Muscle of leg (tissue), 11 donors: ENCODE results near the gene SLC7A8. TPM values are rescaled to one million over a fixed set of nuclear protein-coding genes. Genes with fewer than 3 reads are reported as not detected.

Experiments
- DNase-seq: peaks from one replicate; pipeline ENCODE4 v3.0.0; 2013
- H3K27ac ChIP-seq: one replicate; pipeline ENCODE4 v1.5.1; 2013; ENCODE audit warnings: mild to moderate bottlenecking, low read length, control low read depth
- H3K27me3 ChIP-seq: one replicate; pipeline ENCODE4 v1.6.1; 2013; ENCODE audit warnings: low read length; ENCODE audit not compliant: control insufficient read depth, insufficient read depth
- H3K36me3 ChIP-seq: one replicate; pipeline ENCODE4 v1.6.1; 2013; ENCODE audit warnings: low read length; ENCODE audit not compliant: control insufficient read depth, insufficient read depth
- H3K4me1 ChIP-seq: one replicate; pipeline ENCODE4 v1.6.1; 2013; ENCODE audit warnings: low read length; ENCODE audit not compliant: control insufficient read depth, insufficient read depth
- H3K4me3 ChIP-seq: one replicate; pipeline ENCODE4 v1.5.1; 2013; ENCODE audit warnings: low read length, control low read depth
- H3K9me3 ChIP-seq: replicated peaks from 2 replicates; pipeline ENCODE4 v1.6.1; 2013; ENCODE audit warnings: low read depth, low read length; ENCODE audit not compliant: control insufficient read depth
- WGBS: methylation state at CpG from one replicate; pipeline ENCODE4 v1.1.5; 2013; ENCODE audit warnings: missing lambda C conversion rate; ENCODE audit not compliant: insufficient coverage; 5-methylcytosine and 5-hydroxymethylcytosine counted together
- polyA plus RNA-seq, 8 donors: library from polyadenylated mRNA; unstranded; fragments of 120-200 nt; gene quantifications; one replicate each; pipeline versions ENCODE4 v1.2.1 to v1.2.3, GENCODE V29; 2013; ENCODE audit warnings: inconsistent platforms in 1 of 8, low replicate concordance in 1 of 8; ENCODE audit not compliant: insufficient read length in 8 of 8, insufficient read depth in 1 of 8
- total RNA-seq: library from RNA; stranded (reverse); fragments of 120-200 nt; gene quantifications from one replicate; pipeline ENCODE4 v1.2.4, GENCODE V29; 2013

Gene SLC7A8
- total and polyA plus RNA-seq, 9 donors = 2.6 to 10.6 (median 4.6) TPM

DNA sequence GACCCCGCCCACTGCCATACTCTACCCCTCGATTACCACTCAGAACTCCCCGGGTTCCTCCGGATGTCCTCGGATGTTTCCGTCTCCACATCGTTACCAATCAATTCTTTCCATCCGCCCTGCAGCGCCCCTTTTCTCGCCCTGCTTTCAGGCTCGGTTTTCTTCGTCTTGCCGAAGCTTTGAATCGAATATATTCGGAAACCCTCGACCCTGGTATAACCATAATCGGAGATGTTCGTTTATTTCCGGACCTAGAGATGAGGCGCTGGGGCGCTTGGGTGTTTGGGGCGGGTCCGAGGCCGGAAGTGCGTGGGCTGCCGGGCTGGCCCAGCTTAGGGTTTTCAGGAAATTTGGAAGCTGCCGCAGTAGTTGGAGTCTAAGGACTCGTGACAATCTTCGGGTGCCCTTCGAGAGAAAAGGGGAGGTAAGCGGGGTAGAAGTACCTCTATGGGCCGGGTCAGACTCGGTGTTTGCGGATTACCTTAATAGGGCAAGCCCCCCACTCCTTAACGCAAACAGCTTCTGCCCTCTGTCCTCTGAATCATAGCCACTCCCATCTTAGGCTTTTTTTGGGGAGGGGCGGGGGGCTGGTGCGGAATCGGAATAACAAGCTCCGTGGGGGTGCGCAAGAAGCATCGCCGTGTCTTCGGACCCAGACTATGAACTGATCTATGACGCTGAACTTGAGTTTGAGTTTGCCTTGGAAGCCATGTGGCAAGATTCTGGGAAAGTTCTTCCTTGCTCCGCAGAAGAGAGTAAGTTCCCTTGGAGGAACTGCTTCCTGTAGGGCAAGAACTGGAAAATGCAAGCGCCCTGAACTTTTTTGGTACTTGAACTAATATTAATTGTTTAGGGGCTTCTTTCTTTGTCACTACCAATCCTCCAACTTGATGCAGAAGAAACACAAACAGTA is 88.0 kb downstream of the SLC7A8 start, which contains the start of gene C14orf119:
TSS of gene C14orf119 (plus strand) at position 310 of the 913 bp plus-strand sequence. CDS start 2,154 bp downstream, outside the sequence.
- WGBS = 0% methylated on average over 39 of the region's 46 CpGs
- Histone ChIP-seq H3K4me1 (peaks cover 9% of the 10 kb centered on the region), H3K9me3 (no peaks in the 10 kb centered on the region), H3K36me3 (peaks cover 26% of the 10 kb centered on the region), H3K27ac (peak within 1 kb of the TSS; percentile 100), H3K4me3 (peak within 1 kb of the TSS; percentile 86), H3K27me3 (no peaks in the 10 kb centered on the region)
- DNase-seq = peak; percentile 100

DNA sequence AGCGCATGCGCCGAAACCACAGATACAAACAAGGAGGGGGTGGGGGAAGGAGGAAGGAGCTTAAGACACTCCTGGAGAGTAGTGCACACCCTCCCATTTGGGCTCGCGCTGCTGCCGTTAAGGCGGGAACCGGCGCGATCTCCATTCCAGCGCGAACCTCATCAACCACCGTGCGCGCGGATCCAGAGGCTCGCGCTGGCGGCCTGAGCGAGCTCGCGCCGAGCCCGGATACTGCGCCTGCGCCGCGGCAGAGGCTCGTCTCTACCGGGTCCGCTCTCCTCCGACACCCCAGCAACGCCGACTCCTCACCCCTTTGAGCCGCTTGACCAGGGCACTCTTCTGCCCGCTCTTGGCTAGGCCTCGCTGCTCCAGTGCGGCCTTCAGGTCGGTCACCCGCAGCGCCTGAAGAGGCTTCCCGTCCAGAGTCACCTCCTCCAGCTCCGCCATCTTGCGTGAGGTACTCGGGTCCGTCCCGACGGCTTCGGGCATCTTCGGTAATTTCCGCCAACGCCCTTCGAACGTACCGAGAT is 88.7 kb downstream of the SLC7A8 start, which contains the start of gene ACIN1:
TSS of gene ACIN1 (minus strand) at position 471 of the 530 bp plus-strand sequence. CDS start at position 447, 24 bp downstream.
- H3K27ac ChIP-seq = peak within 1 kb of the TSS; percentile 100
- H3K27me3 ChIP-seq = no peaks in the 10 kb centered on the region
- peaks cover 9% of the 10 kb centered on the region for H3K4me1 ChIP-seq
- peak within 1 kb of the TSS; percentile 86 for H3K4me3 ChIP-seq
- no peaks in the 10 kb centered on the region for H3K9me3 ChIP-seq
- DNase-seq = peak; percentile 94
- WGBS = under 1% methylated on average over 47 of the region's 55 CpGs
- peaks cover 33% of the 10 kb centered on the region for H3K36me3 ChIP-seq

DNA sequence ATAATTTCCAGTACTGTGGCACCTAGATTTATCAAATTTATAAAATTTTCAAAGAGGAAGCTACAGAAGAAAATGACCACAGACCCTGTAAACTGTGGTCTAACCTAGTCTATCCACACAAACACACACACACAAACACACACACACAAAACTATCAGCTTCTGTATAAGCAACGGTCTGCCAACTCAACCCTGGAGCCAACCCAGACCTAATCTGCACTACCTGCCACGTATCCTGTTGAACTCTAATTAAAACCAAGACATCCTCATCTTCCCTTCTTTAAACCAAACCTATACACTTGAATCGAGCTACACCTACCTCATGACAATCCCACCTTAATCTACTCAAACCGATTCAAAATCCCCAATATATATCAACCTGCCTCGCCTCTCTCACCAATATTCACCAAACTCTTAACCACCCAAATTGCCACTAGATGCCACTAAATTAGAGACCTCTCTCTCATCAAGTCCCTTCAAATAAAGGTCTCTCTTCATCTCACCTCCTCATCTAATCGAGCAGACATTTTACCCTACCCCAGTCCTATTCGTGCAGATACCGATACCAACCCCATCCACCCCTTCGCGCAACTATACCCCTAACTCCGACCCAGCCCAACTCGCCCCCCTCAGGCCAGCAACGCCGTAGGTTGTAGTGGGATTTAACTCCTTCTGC is 89.3 kb downstream of the SLC7A8 start:
- Histone ChIP-seq H3K27me3 (no peaks in the 10 kb centered on the region), H3K4me1 (peaks cover 9% of the 10 kb centered on the region), H3K36me3 (peaks cover 37% of the 10 kb centered on the region), H3K4me3 (peak overlapping the region; percentile 86), H3K9me3 (no peaks in the 10 kb centered on the region), H3K27ac (peak overlapping the region; percentile 100)
- no peak for DNase-seq
- WGBS = 0% methylated on average over 5 of the region's 14 CpGs

- no peak overlapping the region for H3K27ac ChIP-seq
- H3K4me3 ChIP-seq = no peak overlapping the region
- H3K9me3 ChIP-seq = no peaks in the 10 kb centered on the region
- peaks cover 9% of the 10 kb centered on the region for H3K4me1 ChIP-seq
- 75% methylated on average over 1 of the region's 2 CpGs for WGBS
- H3K36me3 ChIP-seq = peaks cover 37% of the 10 kb centered on the region
- DNase-seq = no peak
- no peaks in the 10 kb centered on the region for H3K27me3 ChIP-seq
These were observed 89.9 kb downstream of the SLC7A8 start for GRCh38 chr14:23093526-23093925.

GRCh38 chr14:23093104-23093503 is 90.4 kb downstream of the SLC7A8 start:
- no CpG with 5 or more reads among the region's 2 CpGs for WGBS
- Histone ChIP-seq H3K4me3 (no peak overlapping the region), H3K9me3 (no peaks in the 10 kb centered on the region), H3K27me3 (no peaks in the 10 kb centered on the region), H3K27ac (no peak overlapping the region), H3K4me1 (peaks cover 9% of the 10 kb centered on the region), H3K36me3 (peaks cover 34% of the 10 kb centered on the region)
- no peak for DNase-seq

GRCh38 chr14:23091294-23092225 is 91.9 kb downstream of the SLC7A8 start:
- no peak overlapping the region for H3K4me3 ChIP-seq
- 77% methylated on average over 5 of the region's 12 CpGs for WGBS
- peaks cover 31% of the 10 kb centered on the region for H3K36me3 ChIP-seq

GRCh38 chr14:23090254-23090636 is 93.2 kb downstream of the SLC7A8 start:
- H3K27ac ChIP-seq = no peak overlapping the region
- peaks cover 4% of the 10 kb centered on the region for H3K4me1 ChIP-seq
- no peak overlapping the region for H3K4me3 ChIP-seq
- no peaks in the 10 kb centered on the region for H3K9me3 ChIP-seq
- no peaks in the 10 kb centered on the region for H3K27me3 ChIP-seq
- no CpG with 5 or more reads among the region's 4 CpGs for WGBS
- DNase-seq = no peak
- H3K36me3 ChIP-seq = peaks cover 36% of the 10 kb centered on the region

More at GRCh38 chr14:23091294-23092225, 91.9 kb downstream of the SLC7A8 start:
- DNase-seq = no peak
- no peak overlapping the region for H3K27ac ChIP-seq
- H3K9me3 ChIP-seq = no peaks in the 10 kb centered on the region
- no peaks in the 10 kb centered on the region for H3K27me3 ChIP-seq
- H3K4me1 ChIP-seq = peaks cover 7% of the 10 kb centered on the region

DNA sequence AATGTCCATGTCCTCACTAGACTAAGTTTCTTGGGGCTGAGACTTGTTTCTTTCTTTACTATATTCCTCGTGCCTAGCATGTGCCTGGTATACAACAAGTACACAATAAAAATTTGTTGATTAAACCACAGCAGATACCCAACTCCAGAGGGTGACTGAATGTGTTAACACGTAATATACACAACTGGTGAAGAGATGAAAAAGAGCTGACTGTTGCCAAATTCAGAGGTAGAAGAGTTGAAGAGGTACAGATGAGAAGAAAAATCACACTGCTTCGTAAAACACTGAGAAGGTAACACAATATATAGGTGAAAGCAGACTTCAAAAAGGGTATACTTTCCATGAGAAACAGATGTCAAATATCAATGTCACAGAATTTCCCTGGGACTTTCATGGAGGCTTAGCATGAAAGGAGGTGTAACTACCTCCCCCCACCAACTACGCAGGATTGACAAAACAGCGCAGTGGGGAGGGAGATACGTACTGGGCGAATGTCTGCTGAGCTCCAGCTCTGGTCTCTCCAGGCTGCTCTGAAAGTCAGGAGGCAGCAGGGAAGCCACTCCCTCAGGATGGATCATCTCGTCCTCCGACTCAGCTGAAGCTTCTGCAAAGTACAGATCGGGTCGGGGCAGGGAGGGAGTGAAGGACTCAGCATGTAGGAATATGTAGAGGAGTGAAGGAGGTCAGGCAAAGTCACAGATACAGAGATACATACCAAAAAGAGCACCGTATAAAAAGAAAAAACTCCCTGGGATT is 93.8 kb downstream of the SLC7A8 start:
- Histone ChIP-seq H3K4me3 (no peak overlapping the region), H3K27ac (no peak overlapping the region), H3K27me3 (no peaks in the 10 kb centered on the region), H3K36me3 (peaks cover 38% of the 10 kb centered on the region), H3K4me1 (peaks cover 4% of the 10 kb centered on the region), H3K9me3 (no peaks in the 10 kb centered on the region)
- DNase-seq = no peak
- 79% methylated on average over 3 of the region's 12 CpGs for WGBS

DNA sequence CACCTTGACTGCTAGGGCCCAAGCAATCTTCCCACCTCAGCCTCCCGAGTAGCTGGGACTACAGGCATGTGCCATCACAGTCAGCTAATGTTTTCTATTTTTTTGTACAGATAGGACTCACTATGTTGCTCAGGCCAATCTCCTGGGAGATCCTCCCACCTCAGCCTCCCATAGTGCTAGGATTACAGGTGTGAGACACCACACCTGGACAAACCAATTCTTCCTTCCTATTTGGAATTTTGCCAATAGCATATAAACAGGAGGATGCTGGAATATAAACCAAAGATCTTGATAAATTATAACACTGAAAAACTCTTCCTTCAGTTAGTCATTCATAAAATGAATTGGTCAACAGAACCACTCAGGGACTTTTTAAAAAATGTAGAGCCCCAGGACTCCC is 96.9 kb downstream of the SLC7A8 start:
- Histone ChIP-seq H3K9me3 (no peaks in the 10 kb centered on the region), H3K27me3 (no peaks in the 10 kb centered on the region), H3K4me3 (no peak overlapping the region), H3K4me1 (no peaks in the 10 kb centered on the region), H3K36me3 (peaks cover 48% of the 10 kb centered on the region), H3K27ac (no peak overlapping the region)
- no CpG with 5 or more reads among the region's 1 CpG for WGBS
- DNase-seq = no peak
